ENCODE data around the gene PEX10.

GRCh38 chr1:2378956-2379732 is 33.2 kb downstream of the PEX10 start:
- TF ChIP-seq TEAD4 (IDR thresholded peaks at IDR 0.05): no peak
- no peak for TF ChIP-seq MAX (IDR thresholded peaks at IDR 0.05)
- no peak for TF ChIP-seq EP300 (IDR thresholded peaks at IDR 0.05; ENCODE audit: borderline replicate concordance)
- TF ChIP-seq CREB1 (IDR thresholded peaks at IDR 0.05; ENCODE audit: low read depth): no peak
- no peak for TF ChIP-seq NFIC (IDR thresholded peaks at IDR 0.05)
- no peak for TF ChIP-seq USF1 (IDR thresholded peaks at IDR 0.05)
- TF ChIP-seq RAD21 (IDR thresholded peaks at IDR 0.05; ENCODE audit: low read depth): no peak
- TF ChIP-seq REST (IDR thresholded peaks at IDR 0.05; ENCODE audit: low read depth): no peak
- no peak for TF ChIP-seq CEBPB (IDR thresholded peaks at IDR 0.05)
- TF ChIP-seq TAF1 (IDR thresholded peaks at IDR 0.05; ENCODE audit: low read depth): no peak
- no peak for TF ChIP-seq EGR1 (IDR thresholded peaks at IDR 0.05)
- no peak for TF ChIP-seq TCF12 (IDR thresholded peaks at IDR 0.05; ENCODE audit: low read depth)

Measured in Ishikawa (cell line).